ENCODE data around the gene NUDT14. TPM values are rescaled to one million over a fixed set of nuclear protein-coding genes. Genes with fewer than 3 reads are reported as not detected.

The NUDT14 gene
- total RNA-seq, 6 experiments from 2014 or later: 9.0 to 27.4 (median 11.4) TPM

GRCh38 chr14:105177082-105177481 lies 4.0 kb downstream of the NUDT14 start:
- DNase-seq: no peak
- no peak for ATAC-seq
- intact Hi-C loops (cut with DNase I): no loop called here
- TF ChIP-seq, protein P1, sequence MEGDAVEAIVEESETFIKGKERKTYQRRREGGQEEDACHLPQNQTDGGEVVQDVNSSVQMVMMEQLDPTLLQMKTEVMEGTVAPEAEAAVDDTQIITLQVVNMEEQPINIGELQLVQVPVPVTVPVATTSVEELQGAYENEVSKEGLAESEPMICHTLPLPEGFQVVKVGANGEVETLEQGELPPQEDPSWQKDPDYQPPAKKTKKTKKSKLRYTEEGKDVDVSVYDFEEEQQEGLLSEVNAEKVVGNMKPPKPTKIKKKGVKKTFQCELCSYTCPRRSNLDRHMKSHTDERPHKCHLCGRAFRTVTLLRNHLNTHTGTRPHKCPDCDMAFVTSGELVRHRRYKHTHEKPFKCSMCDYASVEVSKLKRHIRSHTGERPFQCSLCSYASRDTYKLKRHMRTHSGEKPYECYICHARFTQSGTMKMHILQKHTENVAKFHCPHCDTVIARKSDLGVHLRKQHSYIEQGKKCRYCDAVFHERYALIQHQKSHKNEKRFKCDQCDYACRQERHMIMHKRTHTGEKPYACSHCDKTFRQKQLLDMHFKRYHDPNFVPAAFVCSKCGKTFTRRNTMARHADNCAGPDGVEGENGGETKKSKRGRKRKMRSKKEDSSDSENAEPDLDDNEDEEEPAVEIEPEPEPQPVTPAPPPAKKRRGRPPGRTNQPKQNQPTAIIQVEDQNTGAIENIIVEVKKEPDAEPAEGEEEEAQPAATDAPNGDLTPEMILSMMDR (IDR thresholded peaks at IDR 0.05): no peak
- TF ChIP-seq POLR2A (IDR thresholded peaks at IDR 0.05): no peak
- Histone ChIP-seq H3K4me3 (no peak overlapping the region), H3K27ac (no peak overlapping the region), H3K36me3 (no peaks in the 10 kb centered on the region), H3K27me3 (no peaks in the 10 kb centered on the region), H3K9me3 (no peaks in the 10 kb centered on the region), H3K4me1 (no peaks in the 10 kb centered on the region)
- 25% methylated on average over 4 of the region's 11 CpGs for WGBS (ENCODE audit: insufficient coverage, low coverage, low lambda C conversion rate, missing lambda C conversion rate)

- Histone ChIP-seq H3K36me3 (no peaks in the 10 kb centered on the region), H3K27me3 (no peaks in the 10 kb centered on the region), H3K4me3 (no peak overlapping the region), H3K27ac (no peak overlapping the region), H3K9me3 (no peaks in the 10 kb centered on the region), H3K4me1 (no peaks in the 10 kb centered on the region)
- ATAC-seq (no peak), DNase-seq (no peak)
- no CpG with 5 or more reads among the region's 15 CpGs for WGBS (ENCODE audit: insufficient coverage, low coverage, low lambda C conversion rate, missing lambda C conversion rate)
- intact Hi-C loops (cut with DNase I): no loop called here
- TF ChIP-seq POLR2A (IDR thresholded peaks at IDR 0.05): no peak
- TF ChIP-seq, protein P1 (IDR thresholded peaks at IDR 0.05): no peak
Observed at GRCh38 chr14:105176513-105176912, 4.6 kb downstream of the NUDT14 start.

DNA sequence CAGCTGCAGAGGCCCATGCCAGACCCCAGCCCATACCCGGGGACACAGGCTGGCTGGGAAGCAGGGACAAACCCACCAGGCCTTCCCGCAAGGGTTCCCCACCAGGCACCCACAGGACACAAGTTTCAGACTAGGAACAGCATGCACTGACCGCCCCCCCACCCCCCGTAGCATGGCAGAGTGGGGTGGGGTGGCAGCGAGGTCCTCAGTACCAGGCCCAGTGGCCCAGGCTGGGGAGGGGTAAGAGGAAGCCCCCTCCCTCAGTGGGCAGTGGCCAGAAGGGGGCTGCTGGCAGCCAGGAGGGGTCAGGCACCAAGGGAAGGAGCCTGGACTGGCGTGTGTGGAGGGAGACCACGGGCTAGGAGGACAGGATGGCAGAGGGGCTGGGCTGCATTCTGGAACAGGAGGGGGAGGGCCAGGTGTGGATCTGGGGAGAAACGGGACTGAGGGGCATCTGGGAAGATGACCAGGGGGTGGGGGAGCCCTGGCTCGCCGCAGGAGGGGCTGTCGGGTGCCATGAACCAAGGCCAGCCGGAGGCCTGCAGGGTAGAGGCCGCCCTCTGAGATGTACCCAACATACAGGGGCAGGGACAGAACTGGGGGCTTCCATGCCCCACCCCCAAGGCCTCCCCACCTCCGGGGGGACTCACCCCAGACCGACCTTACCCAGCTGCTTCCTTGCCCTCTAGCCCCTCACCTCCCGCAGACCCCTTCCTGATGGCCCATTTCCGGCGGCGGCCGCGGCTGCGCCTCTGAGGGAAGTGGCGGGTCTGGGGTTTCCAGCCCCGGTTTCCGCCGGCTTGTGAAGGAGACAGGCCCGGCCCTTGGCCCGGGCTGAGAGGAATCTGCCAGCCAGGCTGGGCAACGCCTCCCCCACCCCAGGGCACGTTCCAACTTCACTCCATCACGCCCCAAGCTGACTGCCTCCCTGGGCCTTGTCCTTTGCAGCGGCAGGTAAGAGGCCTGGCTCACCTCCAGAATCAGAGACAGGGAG lies 6.9 kb downstream of the NUDT14 start:
- no peaks in the 10 kb centered on the region for H3K9me3 ChIP-seq
- intact Hi-C loops (cut with DNase I): no loop called here
- H3K4me3 ChIP-seq: no peak overlapping the region
- no peak overlapping the region for H3K27ac ChIP-seq
- TF ChIP-seq, protein P1 (IDR thresholded peaks at IDR 0.05): no peak
- TF ChIP-seq POLR2A (IDR thresholded peaks at IDR 0.05): no peak
- no peaks in the 10 kb centered on the region for H3K27me3 ChIP-seq
- ATAC-seq (peak in 3 of 4 donors; percentile 10 to 23 (median 16)), DNase-seq (no peak)
- 50% methylated on average over 6 of the region's 32 CpGs for WGBS (ENCODE audit: insufficient coverage, low coverage, low lambda C conversion rate, missing lambda C conversion rate)
- H3K36me3 ChIP-seq: no peaks in the 10 kb centered on the region
- no peaks in the 10 kb centered on the region for H3K4me1 ChIP-seq

GRCh38 chr14:105173145-105173544 lies 8.0 kb downstream of the NUDT14 start:
- no peak overlapping the region for H3K27ac ChIP-seq
- intact Hi-C loops (cut with DNase I): no loop called here
- H3K9me3 ChIP-seq: no peaks in the 10 kb centered on the region
- no peak for TF ChIP-seq POLR2A (IDR thresholded peaks at IDR 0.05)
- TF ChIP-seq, protein P1 (IDR thresholded peaks at IDR 0.05): no peak
- no peak for DNase-seq
- no peaks in the 10 kb centered on the region for H3K4me1 ChIP-seq
- no peaks in the 10 kb centered on the region for H3K27me3 ChIP-seq
- H3K4me3 ChIP-seq: no peak overlapping the region
- H3K36me3 ChIP-seq: no peaks in the 10 kb centered on the region
- 95% methylated on average over 9 of the region's 13 CpGs for WGBS (ENCODE audit: insufficient coverage, low coverage, low lambda C conversion rate, missing lambda C conversion rate)
- ATAC-seq: no peak
